Endothelial cell of umbilical vein (primary cell): ENCODE results near the gene SPDYC. TPM values are rescaled to one million over a fixed set of nuclear protein-coding genes. Genes with fewer than 3 reads are reported as not detected.

Experiments
- BruUV-seq: library from RNA; stranded (reverse); fragments of 400-500 nt; replicated peaks from 2 replicates; lab custom pipeline; 2021; lab: Mats Ljungman, UMichigan
- CTCF ChIA-PET: fragments of 300-600, 350-600 bp; sonication (Branson Sonifier 250); formaldehyde crosslinking; loops from one replicate; lab custom pipeline; 2021; ENCODE audit warnings: antibody characterized with exemption, inconsistent platforms; lab: Charles Lee
- POLR2A ChIA-PET: fragments of 300-600, 350-600 bp; sonication (Branson Sonifier 250); formaldehyde crosslinking; loops from one replicate; lab custom pipeline; 2021; ENCODE audit warnings: antibody characterized with exemption, inconsistent platforms; lab: Charles Lee
- DNase-seq: peaks from one replicate; pipeline ENCODE4 v3.0.0-alpha.2; 2011; ENCODE audit warnings: low read depth, low spot score
- FAIRE-seq: peaks from 2 replicates; lab custom pipeline; 2011; peaks lifted over from hg19 to GRCh38; lab: Jason Lieb, UNC
- H2AFZ ChIP-seq: 2 replicates; pipeline ENCODE4 v1.6.0; 2012; ENCODE audit warnings: low read depth, low read length, control low read depth, inconsistent platforms
- H3K27ac ChIP-seq: 2 replicates; pipeline ENCODE4 v1.5.1; 2011; ENCODE audit warnings: low read depth, mild to moderate bottlenecking, control low read depth, low read length, moderate library complexity; ENCODE audit not compliant: insufficient read depth
- H3K27me3 ChIP-seq, 2 experiments: 2 replicates each; pipeline versions ENCODE4 v1.6.0 to v1.6.1; 2011; ENCODE audit warnings: low read length in 2 of 2, mixed read lengths in 1 of 2; ENCODE audit not compliant: control insufficient read depth in 2 of 2, insufficient read depth in 2 of 2
- H3K36me3 ChIP-seq, 2 experiments: 2 replicates in 1 of 2; 3 replicates in 1 of 2; pipeline ENCODE4 v1.5.1; 2011; ENCODE audit warnings: low read length in 2 of 2, mild to moderate bottlenecking in 1 of 2, moderate library complexity in 1 of 2; ENCODE audit not compliant: control insufficient read depth in 2 of 2, insufficient read depth in 2 of 2; ENCODE audit errors: extremely low read depth in 1 of 2
- H3K4me1 ChIP-seq: 3 replicates; pipeline ENCODE4 v1.5.1; 2011; ENCODE audit warnings: mild to moderate bottlenecking, low read length; ENCODE audit not compliant: control insufficient read depth, insufficient read depth; ENCODE audit errors: extremely low read depth
- H3K4me2 ChIP-seq: 2 replicates; pipeline ENCODE4 v1.6.1; 2011; ENCODE audit warnings: low read length, control low read depth, mixed read lengths; ENCODE audit not compliant: insufficient read depth
- H3K4me3 ChIP-seq, 3 experiments: fragments of 200-600 bp in 1 of 3; sonication (generic), shearing (Covaris generic) in 1 of 3; replicated peaks in 1 of 3; 2 replicates each; pipeline ENCODE4 v1.5.1; 2011 to 2016; ENCODE audit warnings: control low read depth in 3 of 3, low read length in 3 of 3, mild to moderate bottlenecking in 2 of 3, inconsistent platforms in 1 of 3, low read depth in 1 of 3, moderate library complexity in 1 of 3; ENCODE audit not compliant: insufficient read depth in 1 of 3
- H3K79me2 ChIP-seq: 2 replicates; pipeline ENCODE4 v1.6.0; 2012; ENCODE audit warnings: low read length, inconsistent platforms; ENCODE audit not compliant: control insufficient read depth, insufficient read depth
- H3K9ac ChIP-seq: replicated peaks from 2 replicates; pipeline ENCODE3; 2011; ENCODE audit warnings: low read length, control low read depth; ENCODE audit not compliant: insufficient read depth; ENCODE audit errors: extremely low read depth
- H3K9me1 ChIP-seq: replicated peaks from 3 replicates; pipeline ENCODE4 v1.6.0; 2011; ENCODE audit warnings: mild to moderate bottlenecking, low read length; ENCODE audit not compliant: control insufficient read depth, insufficient read depth; ENCODE audit errors: extremely low read depth
- H3K9me3 ChIP-seq: replicated peaks from 2 replicates; pipeline ENCODE4 v1.5.1; 2012; ENCODE audit warnings: low read length, inconsistent platforms; ENCODE audit not compliant: control insufficient read depth, insufficient read depth
- H4K20me1 ChIP-seq: replicated peaks from 2 replicates; pipeline ENCODE3; 2011; ENCODE audit warnings: mild to moderate bottlenecking, low read length; ENCODE audit not compliant: control insufficient read depth, insufficient read depth; ENCODE audit errors: extremely low read depth
- EZH2 ChIP-seq: IDR thresholded peaks from 2 replicates; pipeline ENCODE4 v1.6.1; 2012; ENCODE audit warnings: borderline replicate concordance, low read depth, mild to moderate bottlenecking, moderate library complexity, low read length, inconsistent platforms; ENCODE audit not compliant: severe bottlenecking
- FOS ChIP-seq: IDR thresholded peaks from 2 replicates; pipeline ENCODE4 v1.6.1; 2011; ENCODE audit warnings: mild to moderate bottlenecking, low read length, moderate library complexity, borderline replicate concordance; ENCODE audit not compliant: insufficient read depth
- GATA2 ChIP-seq: IDR thresholded peaks from 2 replicates; pipeline ENCODE4 v1.7.0; 2011; ENCODE audit warnings: low read depth, mild to moderate bottlenecking, moderate library complexity, mixed read lengths, low read length; ENCODE audit not compliant: insufficient read length, insufficient read depth
- JUN ChIP-seq: IDR thresholded peaks from 2 replicates; pipeline ENCODE4 v1.6.1; 2011; ENCODE audit warnings: borderline replicate concordance, low read depth; ENCODE audit not compliant: insufficient read length, insufficient read depth
- MAX ChIP-seq: IDR thresholded peaks from 2 replicates; pipeline ENCODE4 v1.6.1; 2011; ENCODE audit not compliant: insufficient read depth, insufficient read length
- MYC ChIP-seq: IDR thresholded peaks from one replicate; pipeline ENCODE4 v1.6.1; 2011; ENCODE audit warnings: mild to moderate bottlenecking, low read depth, low read length
- POLR2A ChIP-seq: IDR thresholded peaks from 2 replicates; pipeline ENCODE4 v1.6.1; 2012; ENCODE audit warnings: low read depth, mild to moderate bottlenecking, control low read depth, low read length
- POLR2AphosphoS5 ChIP-seq: IDR thresholded peaks from 2 replicates; pipeline ENCODE4 v1.6.1; 2012; ENCODE audit warnings: low read depth, mild to moderate bottlenecking, control low read depth, low read length, moderate library complexity; ENCODE audit not compliant: insufficient read depth
- dilution Hi-C: fragments of 300-500 bp; cut with MboI; formaldehyde crosslinking; loops from one replicate; pipeline ENCODE4 v1.15.0; 2019; ENCODE audit warnings: low sequenced_read_pairs; ENCODE audit not compliant: extremely low pct_ligation_motif_present
- intact Hi-C: fragments of 100-400 bp; cut with micrococcal nuclease; formaldehyde crosslinking; loops from one replicate; pipeline ENCODE4 v1.10.0; 2022
- polyA plus RNA-seq, 4 experiments: library from polyadenylated mRNA; depleted of rRNA in 3 of 4; stranded (reverse) in 3 of 4; unstranded in 1 of 4; fragments of >200 nt; gene quantifications; 2 replicates each; pipeline versions ENCODE4 v1.2.1 to v1.2.3, GENCODE V29; 2011 to 2012; ENCODE audit warnings: missing spikeins in 1 of 4
- total RNA-seq: library from RNA; stranded (reverse); gene quantifications from 2 replicates; pipeline ENCODE4 v1.2.3, GENCODE V29; 2021
- TF ChIP-seq, protein P1 (sequence below), 2 donors: IDR thresholded peaks; 1 replicate in 1 of 2; 2 replicates in 1 of 2; pipeline ENCODE4 v1.5.1; 2011; ENCODE audit warnings: low read length in 2 of 2, mild to moderate bottlenecking in 2 of 2, moderate library complexity in 2 of 2, control low read depth in 1 of 2, inconsistent platforms in 1 of 2, low read depth in 1 of 2; ENCODE audit not compliant: insufficient read depth in 1 of 2; ENCODE audit errors: extremely low read depth in 1 of 2

The SPDYC gene
- total and polyA plus RNA-seq, 2 donors (not counting 3 experiments of a cell fraction or from before 2014, with no cell fraction given), result not detected

DNA sequence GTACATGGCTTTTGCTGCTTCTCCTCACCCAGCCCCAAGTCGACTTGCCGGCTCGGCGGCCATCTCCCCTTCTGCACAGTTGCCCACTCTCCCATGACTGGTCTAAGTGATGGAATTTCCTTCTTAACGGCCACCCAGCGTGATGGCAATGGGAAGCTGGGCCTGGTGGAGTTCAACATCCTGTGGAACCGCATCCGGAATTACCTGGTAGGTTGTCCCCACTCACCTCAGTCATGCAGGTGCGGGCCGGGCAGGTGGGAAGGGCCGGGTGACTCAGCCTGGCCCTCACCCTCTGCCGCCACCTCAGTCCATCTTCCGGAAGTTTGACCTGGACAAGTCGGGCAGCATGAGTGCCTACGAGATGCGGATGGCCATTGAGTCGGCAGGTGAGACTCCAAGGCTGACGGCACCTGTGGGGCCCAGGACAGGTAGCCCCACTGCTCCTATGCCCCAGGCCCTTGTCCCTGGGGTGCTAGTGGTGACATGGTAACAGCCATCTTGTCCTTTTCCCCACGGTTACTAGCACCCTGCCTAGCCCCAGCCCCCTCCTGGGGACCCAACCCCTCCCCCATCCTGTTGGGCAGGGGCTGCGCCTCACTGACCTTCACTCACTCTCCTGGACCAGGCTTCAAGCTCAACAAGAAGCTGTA, 39.8 kb downstream of the SPDYC start:
- DNase-seq (no peak), FAIRE-seq (no peak)
- no TSS peak for BruUV-seq
- no peaks in the 10 kb centered on the region for H3K9me1 ChIP-seq
- peaks cover 14 to 51% of the 10 kb centered on the region in 2 experiments for H3K36me3 ChIP-seq
- intact Hi-C loops, result loop anchor here (5.0 kb wide), 1 partner anchor 122 kb away; the partner anchor contains the start of gene DPF2
- no peak overlapping the region for H3K27ac ChIP-seq
- ChIA-PET CTCF (no interaction called here), POLR2A (no interaction called here)
- H3K9ac ChIP-seq, result no peak overlapping the region
- H3K4me3 ChIP-seq, result no peak overlapping the region
- H2AFZ ChIP-seq, result no peak overlapping the region
- H3K4me2 ChIP-seq, result no peak overlapping the region
- no peaks in the 10 kb centered on the region for H3K27me3 ChIP-seq
- H3K4me1 ChIP-seq, result no peaks in the 10 kb centered on the region
- H4K20me1 ChIP-seq, result no peaks in the 10 kb centered on the region
- no peaks in the 10 kb centered on the region for H3K79me2 ChIP-seq
- dilution Hi-C loops, result no loop called here
- TF ChIP-seq MYC, result no peak
- no peak for TF ChIP-seq GATA2
- TF ChIP-seq POLR2A, result no peak
- TF ChIP-seq JUN, result no peak
- no peak for TF ChIP-seq EZH2
- no peak for TF ChIP-seq MAX
- TF ChIP-seq, protein P1, sequence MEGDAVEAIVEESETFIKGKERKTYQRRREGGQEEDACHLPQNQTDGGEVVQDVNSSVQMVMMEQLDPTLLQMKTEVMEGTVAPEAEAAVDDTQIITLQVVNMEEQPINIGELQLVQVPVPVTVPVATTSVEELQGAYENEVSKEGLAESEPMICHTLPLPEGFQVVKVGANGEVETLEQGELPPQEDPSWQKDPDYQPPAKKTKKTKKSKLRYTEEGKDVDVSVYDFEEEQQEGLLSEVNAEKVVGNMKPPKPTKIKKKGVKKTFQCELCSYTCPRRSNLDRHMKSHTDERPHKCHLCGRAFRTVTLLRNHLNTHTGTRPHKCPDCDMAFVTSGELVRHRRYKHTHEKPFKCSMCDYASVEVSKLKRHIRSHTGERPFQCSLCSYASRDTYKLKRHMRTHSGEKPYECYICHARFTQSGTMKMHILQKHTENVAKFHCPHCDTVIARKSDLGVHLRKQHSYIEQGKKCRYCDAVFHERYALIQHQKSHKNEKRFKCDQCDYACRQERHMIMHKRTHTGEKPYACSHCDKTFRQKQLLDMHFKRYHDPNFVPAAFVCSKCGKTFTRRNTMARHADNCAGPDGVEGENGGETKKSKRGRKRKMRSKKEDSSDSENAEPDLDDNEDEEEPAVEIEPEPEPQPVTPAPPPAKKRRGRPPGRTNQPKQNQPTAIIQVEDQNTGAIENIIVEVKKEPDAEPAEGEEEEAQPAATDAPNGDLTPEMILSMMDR (IDR thresholded peaks at IDR 0.05; ENCODE audit: extremely low read depth in 1 of 2, insufficient read depth in 1 of 2, low read depth in 1 of 2, low read length in 2 of 2), result no peak
- no peak for TF ChIP-seq FOS
- TF ChIP-seq POLR2AphosphoS5, result no peak
- no peaks in the 10 kb centered on the region for H3K9me3 ChIP-seq
